ENCODE data around the gene AQP7.
A peak's percentile ranks its signal among the peaks of the same experiment; 100 is the strongest.
"Not testable (repeated sequence)": the region's sequence is repeated elsewhere in the genome, so short reads cannot be mapped to it uniquely, and the experiment has no call there.

Gene AQP7

DNA sequence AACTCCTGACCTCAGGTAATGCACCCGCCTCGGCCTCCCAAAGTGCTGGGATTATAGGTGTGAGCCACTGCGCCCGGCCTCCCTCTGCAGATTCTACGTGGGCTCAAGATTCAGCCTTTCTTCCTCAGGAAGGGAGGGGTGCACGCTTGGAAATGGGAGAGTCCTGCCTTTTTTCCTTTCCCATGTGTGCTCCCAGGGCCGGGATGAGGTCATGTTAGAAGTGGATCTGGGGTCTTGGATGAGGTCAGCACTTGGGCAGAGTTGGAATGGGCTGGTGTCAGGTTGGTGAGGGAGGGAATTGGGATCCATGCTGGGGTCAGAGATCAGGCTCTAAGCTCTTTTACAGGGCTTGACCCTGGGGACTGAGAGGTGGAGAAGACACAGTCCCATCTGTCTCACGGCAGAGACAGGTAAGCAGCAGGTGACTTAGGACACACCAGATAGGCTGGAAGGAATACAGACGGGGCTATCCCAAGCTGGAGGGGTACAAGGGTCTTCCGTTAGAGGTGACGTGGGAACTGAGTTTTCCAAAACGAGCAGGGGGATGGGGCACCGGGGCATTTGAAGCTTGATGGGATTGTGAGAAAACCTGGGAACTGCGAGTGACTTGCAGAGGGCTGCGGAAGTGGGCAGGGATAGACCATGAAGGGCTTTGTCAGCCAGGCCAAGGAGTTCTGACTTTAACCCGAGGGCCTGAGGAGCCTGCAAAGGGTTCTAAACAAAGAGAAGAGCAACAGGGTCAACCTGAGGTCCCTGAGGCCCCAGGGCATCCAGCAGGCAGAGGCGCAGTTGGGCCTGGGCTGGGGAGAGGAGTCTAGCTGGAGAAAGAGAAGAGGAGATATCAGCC, 1.8 kb upstream of the AQP7 start:
- DNase-seq: no peak
- H3K9me3 ChIP-seq: no peaks in the 10 kb centered on the region
- no peak for TF ChIP-seq CTCF (IDR thresholded peaks at IDR 0.05; ENCODE audit: low read depth, low read length)
- no peak overlapping the region for H3K4me3 ChIP-seq (ENCODE audit: low read depth, low read length)
- H3K4me1 ChIP-seq: no peaks in the 10 kb centered on the region
- H3K27me3 ChIP-seq: no peaks in the 10 kb centered on the region
- no peaks in the 10 kb centered on the region for H3K36me3 ChIP-seq

DNA sequence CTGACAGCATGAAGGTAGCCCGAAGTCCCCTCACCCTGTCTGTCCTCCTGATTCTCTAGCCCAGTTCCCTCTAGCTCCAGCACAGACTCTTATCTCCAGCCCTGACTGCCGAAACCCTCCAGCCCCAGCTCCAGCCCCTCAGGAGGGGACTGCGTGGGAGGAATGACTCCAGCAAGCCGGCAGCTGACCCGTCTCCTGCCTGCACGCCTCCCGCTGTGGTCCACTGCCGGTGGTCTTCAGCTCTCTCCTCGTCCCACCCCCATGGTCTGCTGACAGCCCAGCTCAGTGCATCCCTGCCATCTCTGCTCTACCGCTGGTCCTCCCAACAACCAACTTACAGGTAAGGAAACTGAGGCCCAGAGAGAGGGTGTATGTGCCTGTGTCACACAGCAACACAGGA, 559 bp downstream of the AQP7 start:
- H3K4me1 ChIP-seq; DNase-seq; H3K4me3 ChIP-seq (ENCODE audit: low read depth, low read length); H3K36me3 ChIP-seq; H3K9me3 ChIP-seq; H3K27me3 ChIP-seq: not testable (repeated sequence)

GRCh38 chr9:33399047-33399446, 3.3 kb downstream of the AQP7 start:
- not testable (repeated sequence) for H3K4me3 ChIP-seq (ENCODE audit: low read depth, low read length); H3K36me3 ChIP-seq; H3K27me3 ChIP-seq; H3K4me1 ChIP-seq; DNase-seq; H3K9me3 ChIP-seq

DNA sequence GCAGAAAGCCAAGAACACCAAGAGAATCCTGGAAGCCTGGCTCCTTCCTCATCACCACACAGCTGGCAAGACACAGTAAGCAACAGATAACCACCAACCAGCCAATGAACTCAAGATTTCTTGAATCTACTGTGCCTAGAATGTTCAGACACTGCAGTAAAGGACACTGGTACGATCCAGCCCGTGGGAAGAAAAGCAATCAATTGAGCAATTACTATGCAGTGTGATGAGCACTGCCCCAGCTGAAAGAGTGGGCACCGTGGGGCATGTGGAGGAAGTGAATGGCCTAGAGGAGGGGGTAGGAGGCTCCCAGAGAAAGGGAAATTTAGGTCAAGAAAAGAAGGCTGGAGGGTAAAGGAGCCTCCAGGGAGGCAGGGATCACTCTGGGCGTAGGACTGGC, 4.6 kb downstream of the AQP7 start:
- H3K27me3 ChIP-seq; H3K4me3 ChIP-seq (ENCODE audit: low read depth, low read length); DNase-seq; H3K4me1 ChIP-seq; H3K36me3 ChIP-seq; H3K9me3 ChIP-seq: not testable (repeated sequence)

GRCh38 chr9:33395159-33395879, 7.0 kb downstream of the AQP7 start:
- not testable (repeated sequence) for DNase-seq; H3K4me3 ChIP-seq (ENCODE audit: low read depth, low read length); H3K4me1 ChIP-seq; H3K27me3 ChIP-seq; H3K9me3 ChIP-seq; H3K36me3 ChIP-seq

DNA sequence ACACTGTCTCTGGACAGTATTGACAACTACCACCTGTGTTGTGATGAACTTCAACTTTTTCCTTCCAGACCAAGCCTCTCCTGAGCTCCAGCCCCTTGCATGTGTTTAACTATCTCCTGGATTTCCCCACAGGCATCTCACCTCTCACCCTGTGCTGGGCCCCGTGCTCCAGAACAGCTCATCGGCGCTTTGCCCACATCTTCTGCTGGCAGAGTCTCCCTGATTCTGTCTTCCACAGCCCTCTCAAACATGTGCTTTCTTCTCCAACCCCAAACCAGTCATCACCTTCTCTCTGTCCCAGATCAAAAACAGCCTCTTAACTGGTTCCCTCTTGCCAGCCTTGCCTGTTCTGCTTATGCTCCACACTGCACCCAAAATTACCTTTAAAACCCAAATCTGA, 8.4 kb downstream of the AQP7 start:
- not testable (repeated sequence) for H3K4me3 ChIP-seq (ENCODE audit: low read depth, low read length); DNase-seq; H3K36me3 ChIP-seq; H3K9me3 ChIP-seq; H3K27me3 ChIP-seq; H3K4me1 ChIP-seq

DNA sequence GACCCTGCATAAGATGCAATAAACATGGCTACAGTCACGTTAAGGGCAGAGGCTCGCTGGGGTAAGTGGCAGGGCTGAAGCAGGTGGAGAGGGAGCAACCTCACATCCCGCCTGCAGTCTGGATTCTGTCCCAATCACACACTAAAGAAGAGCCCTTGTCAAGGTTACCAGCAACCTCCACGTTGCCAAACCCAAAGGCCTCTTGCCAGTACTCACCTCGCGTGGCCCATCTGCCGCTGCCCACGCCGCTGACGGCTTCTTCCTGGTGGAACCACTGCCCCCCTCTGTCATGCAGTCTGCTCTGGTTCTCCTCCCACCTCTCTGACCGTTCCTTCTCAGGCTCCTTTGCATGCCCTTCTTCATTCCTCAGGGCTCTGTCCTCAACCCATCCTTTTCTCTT, 8.8 kb downstream of the AQP7 start:
- Histone ChIP-seq H3K36me3 (no peaks in the 10 kb centered on the region), H3K9me3 (no peaks in the 10 kb centered on the region), H3K4me3 (ENCODE audit: low read depth, low read length) (no peak overlapping the region), H3K4me1 (peaks cover 9% of the 10 kb centered on the region; the same call in 1 of the 2 replicates), H3K27me3 (no peaks in the 10 kb centered on the region)
- DNase-seq: no peak
- no peak for TF ChIP-seq CTCF (IDR thresholded peaks at IDR 0.05; ENCODE audit: low read depth, low read length)

DNA sequence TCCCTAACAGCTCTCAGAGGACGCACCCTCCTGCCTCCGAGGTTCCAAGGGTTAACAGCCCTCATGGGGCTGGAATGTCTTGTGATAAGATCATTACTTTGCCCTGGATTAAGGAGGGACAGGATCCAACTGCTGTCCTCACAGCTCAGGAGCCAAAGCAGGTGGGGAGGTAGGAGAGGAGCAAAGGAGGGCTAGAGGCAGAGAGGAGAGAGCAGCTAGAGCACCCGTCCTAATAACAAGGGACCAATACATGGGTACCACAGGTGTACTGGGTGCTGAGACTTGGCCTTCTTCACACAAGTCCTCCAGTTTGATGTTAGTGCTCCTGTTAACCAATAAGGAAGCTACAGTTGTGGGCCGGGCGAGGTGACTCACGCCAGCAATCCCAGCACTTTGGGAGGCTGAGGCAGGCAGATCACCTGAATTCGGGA, 9.8 kb downstream of the AQP7 start:
- H3K4me3 ChIP-seq (ENCODE audit: low read depth, low read length); H3K4me1 ChIP-seq; DNase-seq; H3K27me3 ChIP-seq; H3K36me3 ChIP-seq; H3K9me3 ChIP-seq: not testable (repeated sequence)

DNA sequence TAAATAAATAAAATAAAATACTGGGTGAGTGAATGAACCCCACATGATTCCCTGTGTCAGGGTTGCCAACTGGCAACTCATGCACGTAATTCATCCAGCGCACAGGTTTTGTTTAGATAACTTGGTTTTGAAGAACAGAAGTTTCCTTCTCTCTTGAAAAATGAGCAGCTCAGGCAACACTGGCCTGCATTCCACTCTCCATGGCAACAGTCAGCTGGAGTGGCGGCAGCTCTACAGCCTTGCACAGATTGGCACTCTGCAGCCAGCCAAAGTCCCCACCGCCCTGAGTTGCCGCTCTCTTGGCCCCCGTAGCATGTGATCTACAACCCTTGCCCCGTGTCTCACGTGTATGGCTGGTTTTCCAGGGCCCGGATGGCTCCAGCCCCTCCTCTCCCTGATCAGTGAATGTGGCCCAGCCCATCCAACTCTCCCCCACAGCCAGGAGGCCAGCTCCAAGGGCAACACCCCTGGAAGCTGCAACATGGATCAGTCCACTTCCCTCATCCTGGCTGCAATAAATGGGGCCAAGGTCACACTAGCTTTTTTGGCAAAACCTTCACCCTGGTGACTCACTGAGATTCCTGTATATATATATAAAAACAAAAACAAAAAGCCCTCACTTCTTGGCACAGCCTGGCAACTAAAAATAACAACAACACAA, 11.1 kb downstream of the AQP7 start:
- H3K4me3 ChIP-seq (ENCODE audit: low read depth, low read length); H3K36me3 ChIP-seq; H3K27me3 ChIP-seq; H3K4me1 ChIP-seq; H3K9me3 ChIP-seq: not testable (repeated sequence)
- DNase-seq: peak; percentile 59
